CD14-positive monocyte (primary cell): Measurements from ENCODE around the gene PRDM10. TPM values are rescaled to one million over a fixed set of nuclear protein-coding genes. Genes with fewer than 3 reads are reported as not detected.

Source experiments
- DNase-seq, 3 donors: peaks; one replicate each; pipeline ENCODE4 v3.0.0-alpha.2; 2011 to 2022
- H2AFZ ChIP-seq: 2 replicates; pipeline ENCODE4 v1.6.0; 2012; ENCODE audit warnings: mild to moderate bottlenecking, low read depth, low read length, inconsistent platforms; ENCODE audit not compliant: insufficient read depth, poor library complexity, severe bottlenecking
- H3K27ac ChIP-seq, 2 donors: 1 replicate in 1 of 2; 2 replicates in 1 of 2; pipeline ENCODE4 v1.5.1; 2012 to 2013; ENCODE audit warnings: low read length in 2 of 2, control low read depth in 1 of 2, inconsistent platforms in 1 of 2, low read depth in 1 of 2, mild to moderate bottlenecking in 1 of 2
- H3K27me3 ChIP-seq, 2 donors: one replicate each; pipeline versions ENCODE4 v1.6.0 to v1.6.1; 2011 to 2013; ENCODE audit warnings: low read length in 2 of 2; ENCODE audit not compliant: control insufficient read depth in 2 of 2, insufficient read depth in 2 of 2
- H3K36me3 ChIP-seq, 2 donors: replicated peaks in 1 of 2; 1 replicate in 1 of 2; 2 replicates in 1 of 2; pipeline versions ENCODE4 v1.5.1 to v1.6.1; 2012 to 2013; ENCODE audit warnings: low read length in 2 of 2, control low read depth in 1 of 2, inconsistent platforms in 1 of 2, mild to moderate bottlenecking in 1 of 2; ENCODE audit not compliant: insufficient read depth in 2 of 2, control insufficient read depth in 1 of 2
- H3K4me1 ChIP-seq, 2 donors: 1 replicate in 1 of 2; 2 replicates in 1 of 2; pipeline versions ENCODE4 v1.5.1 to v1.6.1; 2012 to 2013; ENCODE audit warnings: low read length in 2 of 2, control low read depth in 1 of 2, inconsistent platforms in 1 of 2, mild to moderate bottlenecking in 1 of 2, moderate library complexity in 1 of 2; ENCODE audit not compliant: insufficient read depth in 2 of 2, control insufficient read depth in 1 of 2
- H3K4me2 ChIP-seq: replicated peaks from 2 replicates; pipeline ENCODE3; 2012; ENCODE audit warnings: low read length, moderate library complexity, mild to moderate bottlenecking; ENCODE audit not compliant: poor library complexity, severe bottlenecking; ENCODE audit errors: extremely low read depth
- H3K4me3 ChIP-seq, 3 experiments: fragments of 200-600 bp in 1 of 3; sonication (generic) in 1 of 3; replicated peaks in 1 of 3; 1 replicate in 2 of 3; 2 replicates in 1 of 3; pipeline ENCODE4 v1.5.1; 2011 to 2013; ENCODE audit warnings: low read length in 3 of 3, mild to moderate bottlenecking in 3 of 3, control low read depth in 2 of 3, low read depth in 2 of 3, inconsistent platforms in 1 of 3, moderate library complexity in 1 of 3
- H3K79me2 ChIP-seq: 2 replicates; pipeline ENCODE4 v1.6.0; 2012; ENCODE audit warnings: mild to moderate bottlenecking, control low read depth, inconsistent platforms, low read length, moderate library complexity; ENCODE audit not compliant: insufficient read depth
- H3K9ac ChIP-seq: 2 replicates; pipeline ENCODE4 v1.6.0; 2017; ENCODE audit warnings: low read length, mild to moderate bottlenecking; ENCODE audit not compliant: insufficient read depth, poor library complexity, severe bottlenecking
- H3K9me3 ChIP-seq, 2 donors: replicated peaks in 1 of 2; 1 replicate in 1 of 2; 2 replicates in 1 of 2; pipeline versions ENCODE4 v1.5.1 to v1.6.1; 2012 to 2013; ENCODE audit warnings: low read length in 2 of 2, control low read depth in 1 of 2; ENCODE audit not compliant: control insufficient read depth in 1 of 2, insufficient read depth in 1 of 2
- H4K20me1 ChIP-seq: 2 replicates; pipeline ENCODE4 v1.6.0; 2012; ENCODE audit warnings: mild to moderate bottlenecking, low read length, control low read depth, moderate library complexity; ENCODE audit not compliant: insufficient read depth
- H3K27ac Mint-ChIP-seq, 7 donors: one replicate each; pipeline ENCODE4 v1.8.0; 2020; ENCODE audit warnings: mild to moderate bottlenecking in 7 of 7, mixed read lengths in 7 of 7, moderate library complexity in 6 of 7, inconsistent platforms in 2 of 7
- H3K27me3 Mint-ChIP-seq, 3 donors: one replicate each; pipeline ENCODE4 v1.8.0; 2021 to 2022; ENCODE audit warnings: low read depth in 3 of 3, mild to moderate bottlenecking in 3 of 3, mixed read lengths in 3 of 3, moderate library complexity in 3 of 3, inconsistent platforms in 1 of 3
- H3K36me3 Mint-ChIP-seq, 2 donors: one replicate each; pipeline ENCODE4 v1.8.0; 2020; ENCODE audit warnings: mixed read lengths in 2 of 2, inconsistent platforms in 1 of 2, mild to moderate bottlenecking in 1 of 2
- H3K4me1 Mint-ChIP-seq: one replicate; pipeline ENCODE4 v1.8.0; 2020; ENCODE audit warnings: mild to moderate bottlenecking, mixed read lengths
- H3K4me3 Mint-ChIP-seq, 2 donors: one replicate each; pipeline ENCODE4 v1.8.0; 2020; ENCODE audit warnings: mild to moderate bottlenecking in 2 of 2, mixed read lengths in 2 of 2, moderate library complexity in 1 of 2
- H3K9me3 Mint-ChIP-seq, 7 donors: one replicate each; pipeline ENCODE4 v1.8.0; 2020 to 2022; ENCODE audit warnings: mixed read lengths in 7 of 7, mild to moderate bottlenecking in 6 of 7, moderate library complexity in 6 of 7, inconsistent platforms in 2 of 7
- CTCF ChIP-seq: fragments of 200-600 bp; IDR thresholded peaks from one replicate; pipeline ENCODE4 v1.8.0; 2022; ENCODE audit warnings: antibody characterized with exemption, mild to moderate bottlenecking
- WGBS: methylation state at CpG from one replicate; pipeline ENCODE4 v1.1.5; 2013; ENCODE audit warnings: missing lambda C conversion rate; ENCODE audit not compliant: insufficient coverage; 5-methylcytosine and 5-hydroxymethylcytosine counted together
- intact Hi-C, 2 donors: fragments of 100-400 bp; cut with micrococcal nuclease; formaldehyde crosslinking; loops; one replicate each; pipeline versions ENCODE4 v1.15.0 to v1.15.1; 2023
- polyA plus RNA-seq, 3 donors: library from polyadenylated mRNA; depleted of rRNA in 1 of 3; unstranded in 2 of 3; stranded (reverse) in 1 of 3; fragments of 300-500 nt in 2 of 3; fragments of >200 nt in 1 of 3; fragmentation: Illumina TruSeq in 2 of 3; gene quantifications; 1 replicate in 2 of 3; 2 replicates in 1 of 3; pipeline ENCODE4 v1.2.3, GENCODE V29; 2012 to 2021

Gene PRDM10
- polyA plus RNA-seq, 3 donors, result 0.64 to 5.6 (median 1.1) TPM

- Histone ChIP-seq H3K4me2 (no peak overlapping the region), H4K20me1 (no peaks in the 10 kb centered on the region), H3K9me3 (no peaks in the 10 kb centered on the region), H3K4me3 (no peak overlapping the region), H3K9ac (no peak overlapping the region), H3K79me2 (no peaks in the 10 kb centered on the region), H2AFZ (no peak overlapping the region), H3K27me3 (no peaks in the 10 kb centered on the region), H3K36me3 (peaks cover 0 to 13% of the 10 kb centered on the region in 2 donors), H3K4me1 (peaks cover 47 to 54% of the 10 kb centered on the region in 2 donors), H3K27ac (peak overlapping the region in 1 of 2 donors; percentile 13)
- Mint-ChIP-seq H3K9me3 (no peaks in the 10 kb centered on the region), H3K27ac (peak overlapping the region in 3 of 7 donors; percentile 32 to 58 (median 51)), H3K36me3 (peaks cover 33% of the 10 kb centered on the region in 2 donors), H3K27me3 (no peaks in the 10 kb centered on the region), H3K4me1 (peaks cover 58% of the 10 kb centered on the region), H3K4me3 (no peak overlapping the region)
- WGBS, result 73% methylated on average over 2 of the region's 5 CpGs
- DNase-seq, result no peak
- intact Hi-C loops, result loop anchor here in 1 of 2 donors (10.0 kb wide), 1 partner anchor 47 kb away; no protein-coding TSS in a partner anchor
- TF ChIP-seq CTCF, result no peak
Observed at GRCh38 chr11:129947474-129947873, 55.2 kb downstream of the PRDM10 start.

GRCh38 chr11:129946965-129947364 is 55.7 kb downstream of the PRDM10 start:
- H3K4me1 Mint-ChIP-seq, result peaks cover 58% of the 10 kb centered on the region
- Histone ChIP-seq H3K79me2 (no peaks in the 10 kb centered on the region), H3K4me2 (no peak overlapping the region), H3K9ac (no peak overlapping the region), H4K20me1 (no peaks in the 10 kb centered on the region), H3K4me3 (no peak overlapping the region), H3K27ac (peak overlapping the region in 1 of 2 donors; percentile 65), H3K36me3 (peaks cover 3 to 18% of the 10 kb centered on the region in 2 donors), H2AFZ (no peak overlapping the region), H3K9me3 (no peaks in the 10 kb centered on the region), H3K27me3 (no peaks in the 10 kb centered on the region), H3K4me1 (peaks cover 47 to 54% of the 10 kb centered on the region in 2 donors)
- H3K4me3 Mint-ChIP-seq, result no peak overlapping the region
- WGBS, result 81% methylated on average over 15 of the region's 15 CpGs
- H3K27me3 Mint-ChIP-seq, result no peaks in the 10 kb centered on the region
- intact Hi-C loops, result loop anchor here in 1 of 2 donors (10.0 kb wide), 1 partner anchor 48 kb away; no protein-coding TSS in a partner anchor
- no peak for DNase-seq
- no peaks in the 10 kb centered on the region for H3K9me3 Mint-ChIP-seq
- H3K27ac Mint-ChIP-seq, result peak overlapping the region in 4 of 7 donors; percentile 35 to 77 (median 54)
- no peak for TF ChIP-seq CTCF
- peaks cover 38% of the 10 kb centered on the region in 2 donors for H3K36me3 Mint-ChIP-seq
